Testis (tissue), 2 donors: Measurements from ENCODE around the gene CCT8.

ENCODE experiments used
- CTCF ChIP-seq, 3 experiments: fragments of 450-650 bp in 2 of 3; fragments of 200-600 bp in 1 of 3; sonication (generic) in 1 of 3; IDR thresholded peaks; one replicate each; pipeline ENCODE4 v1.5.1; 2016 to 2019; ENCODE audit warnings: antibody characterized with exemption in 3 of 3, mild to moderate bottlenecking in 2 of 3, moderate library complexity in 1 of 3
- POLR2A ChIP-seq: fragments of 450-650 bp; IDR thresholded peaks from one replicate; pipeline ENCODE4 v1.6.1; 2017; ENCODE audit warnings: antibody characterized with exemption, mild to moderate bottlenecking, moderate library complexity

GRCh38 chr21:29072873-29073221 is 601 bp downstream of the CCT8 start:
- TF ChIP-seq POLR2A: no peak
- TF ChIP-seq CTCF (IDR thresholded peaks at IDR 0.05): no peak
